Heart left ventricle (tissue), 13 donors: ENCODE measurements around the gene FMN2.

Experiments
- CTCF ChIP-seq, 12 donors: fragments of 200-600 bp; sonication (generic) in 4 of 12; IDR thresholded peaks; one replicate each; pipeline versions ENCODE4 v1.5.0 to v1.8.0; 2018 to 2022; ENCODE audit warnings: antibody characterized with exemption in 12 of 12, mild to moderate bottlenecking in 5 of 12
- POLR2A ChIP-seq, 2 donors: fragments of 450-650 bp; IDR thresholded peaks; one replicate each; pipeline ENCODE4 v1.6.1; 2017; ENCODE audit warnings: antibody characterized with exemption in 2 of 2, mild to moderate bottlenecking in 2 of 2, moderate library complexity in 2 of 2
- donor health status: ischemic (EF 13 %, LVEDD 7.1; RV severe dilation, severe dysfunction).
- donor health status: DM: no; HTN: yes; CAD: no.
- donor health status: DM: no; HTN: no; CAD: no.
- donor health status: ischemic (EF 25% LVEDD 6.9; RV normal size, moderate dysfunction).
- donor health status: ischemic (EF 25% LVEDD 5.7; RV mildly dilated, moderate dysfunction).
- donor health status: ischemic (EF 35%, LVEDD 5.7; RV mildly dilated, moderate dysfunction).
- donor health status: nonischemic (EF 11% LVEDD 7.7; RV severe dilation, severe dysfunction).
- donor health status: DM: yes; HTN: yes; CAD: no.
- donor health status: PGD.
- donor health status: ischemic (EF 29% LVEDD 5.4; RV normal size, mild dysfunction).
- donor health status: nonischemic (EF 23%, LVEDD 6.1; RV moderate dilation, normal function).

GRCh38 chr1:240401731-240402130 is 310.0 kb downstream of the FMN2 start:
- TF ChIP-seq POLR2A (IDR thresholded peaks at IDR 0.05), result no peak
- TF ChIP-seq CTCF (IDR thresholded peaks at IDR 0.05), result no peak
